Gastroesophageal sphincter (tissue), 4 donors: ENCODE data around the gene DPP7. TPM values are rescaled to one million over a fixed set of nuclear protein-coding genes. Genes with fewer than 3 reads are reported as not detected.

Experiments used
- ATAC-seq: fragments of 150-250 bp; one replicate; pipeline ENCODE4 v1.9.1; 2016; ENCODE audit warnings: mild to moderate bottlenecking, moderate library complexity
- H3K27ac ChIP-seq, 4 donors: fragments of 200-600 bp; sonication (generic) in 3 of 4; 1 replicate in 3 of 4; 2 replicates in 1 of 4; pipeline ENCODE4 v1.5.1; 2016 to 2019
- H3K27me3 ChIP-seq: fragments of 200-600 bp; sonication (generic); one replicate; pipeline ENCODE4 v1.5.1; 2019
- H3K36me3 ChIP-seq, 2 donors: fragments of 200-600 bp; sonication (generic); one replicate each; pipeline ENCODE4 v1.5.1; 2019; ENCODE audit warnings: control low read depth in 1 of 2
- H3K4me1 ChIP-seq, 3 donors: fragments of 200-600 bp; sonication (generic); 1 replicate in 2 of 3; 2 replicates in 1 of 3; pipeline ENCODE4 v1.5.1; 2016 to 2019; ENCODE audit warnings: control low read depth in 2 of 3
- H3K4me3 ChIP-seq, 2 donors: fragments of 200-600 bp; sonication (generic); one replicate each; pipeline ENCODE4 v1.5.1; 2019; ENCODE audit warnings: mild to moderate bottlenecking in 1 of 2, moderate library complexity in 1 of 2
- H3K9me3 ChIP-seq, 3 donors: fragments of 200-600 bp; sonication (generic); one replicate each; pipeline ENCODE4 v1.5.1; 2017 to 2019; ENCODE audit warnings: control low read depth in 2 of 3
- EP300 ChIP-seq: sonication (generic); formaldehyde crosslinking; IDR thresholded peaks from one replicate; pipeline ENCODE4 v1.6.1; 2017; ENCODE audit warnings: antibody characterized with exemption, mild to moderate bottlenecking
- POLR2A ChIP-seq, 2 donors: fragments of 450-650 bp; IDR thresholded peaks; one replicate each; pipeline ENCODE4 v1.6.1; 2017; ENCODE audit warnings: antibody characterized with exemption in 2 of 2, mild to moderate bottlenecking in 2 of 2, moderate library complexity in 1 of 2
- POLR2AphosphoS5 ChIP-seq: sonication (generic); formaldehyde crosslinking; IDR thresholded peaks from one replicate; pipeline ENCODE4 v1.6.1; 2017; ENCODE audit warnings: antibody characterized with exemption
- WGBS, 2 donors: methylation state at CpG; one replicate each; pipeline ENCODE4 v1.1.5; 2018; ENCODE audit warnings: low coverage in 1 of 2; 5-methylcytosine and 5-hydroxymethylcytosine counted together
- total RNA-seq, 4 donors: library from RNA; depleted of rRNA; stranded (reverse); fragments of >200 nt; gene quantifications; one replicate each; pipeline ENCODE4 v1.1.0, GENCODE V29; 2016
- TF ChIP-seq, protein P1 (sequence below), 4 experiments: fragments of 200-600 bp in 2 of 4; fragments of 450-650 bp in 2 of 4; sonication (generic) in 1 of 4; IDR thresholded peaks; one replicate each; pipeline ENCODE4 v1.5.1; 2017 to 2019; ENCODE audit warnings: antibody characterized with exemption in 4 of 4, mild to moderate bottlenecking in 2 of 4, moderate library complexity in 2 of 4

The DPP7 gene
- total RNA-seq, 4 donors from 2014 or later, result 74.5 to 124 (median 111) TPM

DNA sequence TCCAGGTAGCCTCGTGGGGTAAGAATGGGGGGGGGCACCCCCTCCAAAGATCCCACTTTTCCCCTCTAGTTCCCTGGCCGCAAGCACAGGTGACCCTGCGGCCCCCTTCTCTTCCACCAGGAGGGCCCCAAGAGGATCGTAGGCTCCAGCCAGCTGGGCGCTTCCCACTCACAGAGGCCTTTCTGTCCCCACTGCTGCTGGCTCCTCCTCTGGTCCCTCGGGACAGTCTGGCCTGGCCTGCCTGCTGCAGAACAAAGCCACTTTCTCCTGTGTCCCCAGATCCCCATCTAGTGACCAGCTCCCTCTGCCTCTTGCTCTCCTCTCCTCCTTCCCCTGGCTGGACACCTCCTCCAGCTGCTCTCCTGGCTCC, 43.6 kb downstream of the DPP7 start:
- Histone ChIP-seq H3K27me3 (peaks cover 25% of the 10 kb centered on the region), H3K36me3 (no peaks in the 10 kb centered on the region), H3K4me3 (peak overlapping the region in 1 of 2 donors; percentile 49), H3K4me1 (peaks cover 0 to 26% (median 0%) of the 10 kb centered on the region in 3 donors), H3K9me3 (no peaks in the 10 kb centered on the region), H3K27ac (peak overlapping the region in 2 of 4 donors; percentile 60 to 70)
- 21 to 27% methylated on average over 4 to 6 of the region's 6 CpGs for WGBS, 2 donors
- no peak for TF ChIP-seq EP300
- TF ChIP-seq, protein P1, sequence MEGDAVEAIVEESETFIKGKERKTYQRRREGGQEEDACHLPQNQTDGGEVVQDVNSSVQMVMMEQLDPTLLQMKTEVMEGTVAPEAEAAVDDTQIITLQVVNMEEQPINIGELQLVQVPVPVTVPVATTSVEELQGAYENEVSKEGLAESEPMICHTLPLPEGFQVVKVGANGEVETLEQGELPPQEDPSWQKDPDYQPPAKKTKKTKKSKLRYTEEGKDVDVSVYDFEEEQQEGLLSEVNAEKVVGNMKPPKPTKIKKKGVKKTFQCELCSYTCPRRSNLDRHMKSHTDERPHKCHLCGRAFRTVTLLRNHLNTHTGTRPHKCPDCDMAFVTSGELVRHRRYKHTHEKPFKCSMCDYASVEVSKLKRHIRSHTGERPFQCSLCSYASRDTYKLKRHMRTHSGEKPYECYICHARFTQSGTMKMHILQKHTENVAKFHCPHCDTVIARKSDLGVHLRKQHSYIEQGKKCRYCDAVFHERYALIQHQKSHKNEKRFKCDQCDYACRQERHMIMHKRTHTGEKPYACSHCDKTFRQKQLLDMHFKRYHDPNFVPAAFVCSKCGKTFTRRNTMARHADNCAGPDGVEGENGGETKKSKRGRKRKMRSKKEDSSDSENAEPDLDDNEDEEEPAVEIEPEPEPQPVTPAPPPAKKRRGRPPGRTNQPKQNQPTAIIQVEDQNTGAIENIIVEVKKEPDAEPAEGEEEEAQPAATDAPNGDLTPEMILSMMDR (IDR thresholded peaks at IDR 0.05), result peak in 1 of 4 experiments; percentile 19
- peak; percentile 21 for ATAC-seq

DNA sequence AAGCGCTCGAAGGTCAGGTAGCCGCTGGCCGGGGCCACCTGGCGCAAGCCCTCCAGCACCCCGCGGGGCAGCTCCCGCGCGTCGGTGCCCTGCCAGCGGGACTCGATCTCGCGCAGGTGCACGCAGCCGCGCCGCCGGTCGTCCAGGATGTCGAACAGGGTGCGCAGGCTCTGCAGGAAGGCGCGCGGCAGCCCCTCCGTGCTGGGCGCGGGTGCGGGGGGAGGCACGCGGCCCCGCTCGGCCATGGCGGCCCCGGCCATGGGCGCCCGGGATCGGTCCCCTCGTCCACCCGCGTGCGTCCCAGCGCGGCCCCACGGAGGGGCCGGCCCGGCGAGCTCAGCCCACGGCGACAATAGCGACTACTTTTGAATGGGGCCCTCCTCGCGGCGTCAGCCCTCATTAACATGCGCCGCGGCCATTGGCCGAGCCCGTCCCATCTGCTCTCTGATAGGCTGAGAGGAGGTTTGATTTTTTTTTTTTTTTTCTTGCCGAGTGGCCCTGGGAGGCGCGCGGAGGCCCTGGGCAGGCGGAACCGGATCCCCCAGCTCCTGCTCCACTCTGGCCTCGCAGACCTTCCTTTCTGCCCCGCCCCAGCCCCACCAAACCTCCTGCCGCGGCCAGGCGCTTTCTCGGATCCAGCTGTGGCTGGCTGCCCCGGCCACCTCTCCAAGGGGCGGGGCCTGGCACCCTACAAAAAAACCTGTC, 44.2 kb downstream of the DPP7 start, which contains the start of gene SAPCD2:
SAPCD2 (minus strand) TSS at position 357 of the 705 bp plus-strand sequence; CDS start at position 260, 97 bp downstream.
- TF ChIP-seq POLR2A (IDR thresholded peaks at IDR 0.05) (no peak), EP300 (no peak), POLR2AphosphoS5 (no peak)
- TF ChIP-seq, protein P1 (IDR thresholded peaks at IDR 0.05), result no peak
- no peaks in the 10 kb centered on the region for H3K9me3 ChIP-seq
- peaks cover 27% of the 10 kb centered on the region for H3K27me3 ChIP-seq
- peak within 1 kb of the TSS in 3 of 4 donors; percentile 8 to 70 (median 60) for H3K27ac ChIP-seq
- H3K4me3 ChIP-seq, result peak within 1 kb of the TSS; percentile 6 to 49
- ATAC-seq, result peak; percentile 91
- H3K36me3 ChIP-seq, result no peaks in the 10 kb centered on the region
- H3K4me1 ChIP-seq, result peaks cover 0 to 26% (median 0%) of the 10 kb centered on the region in 3 donors
- WGBS, 2 donors, result 0% methylated on average over 7 of the region's 74 CpGs; no CpG with 5 or more reads in 1 of the 2 donors

GRCh38 chr9:137069508-137070091, 44.9 kb downstream of the DPP7 start:
- Histone ChIP-seq H3K9me3 (no peaks in the 10 kb centered on the region), H3K4me1 (peaks cover 0 to 26% (median 0%) of the 10 kb centered on the region in 3 donors), H3K4me3 (peak overlapping the region in 1 of 2 donors; percentile 49), H3K27me3 (peaks cover 34% of the 10 kb centered on the region), H3K27ac (no peak overlapping the region), H3K36me3 (no peaks in the 10 kb centered on the region)
- no CpG with 5 or more reads among the region's 52 CpGs for WGBS, 2 donors
- no peak for ATAC-seq
- TF ChIP-seq EP300 (no peak), POLR2AphosphoS5 (no peak), POLR2A (IDR thresholded peaks at IDR 0.05) (no peak)
- TF ChIP-seq, protein P1 (IDR thresholded peaks at IDR 0.05), result no peak

- peaks cover 40% of the 10 kb centered on the region for H3K27me3 ChIP-seq
- no peak overlapping the region for H3K27ac ChIP-seq
- peaks cover 0 to 33% (median 4%) of the 10 kb centered on the region in 3 donors for H3K4me1 ChIP-seq
- H3K9me3 ChIP-seq, result no peaks in the 10 kb centered on the region
- ATAC-seq, result no peak
- TF ChIP-seq, protein P1 (IDR thresholded peaks at IDR 0.05), result no peak
- no peak for TF ChIP-seq POLR2AphosphoS5
- no peak for TF ChIP-seq POLR2A (IDR thresholded peaks at IDR 0.05)
- TF ChIP-seq EP300, result no peak
- WGBS, 2 donors, result 80 to 82% methylated on average over 1 to 2 of the region's 17 CpGs
- H3K36me3 ChIP-seq, result no peaks in the 10 kb centered on the region
- no peak overlapping the region for H3K4me3 ChIP-seq
These were observed 45.7 kb downstream of the DPP7 start for GRCh38 chr9:137068539-137069507.
